ENCODE data around the gene AKTIP. TPM values are rescaled to one million over a fixed set of nuclear protein-coding genes. Genes with fewer than 3 reads are reported as not detected.

AKTIP gene
- total RNA-seq, 4 donors from 2014 or later: 30.2 to 55.5 (median 36.6) TPM

- Histone ChIP-seq H3K4me3 (no peak overlapping the region), H3K4me1 (no peaks in the 10 kb centered on the region), H3K9me3 (no peaks in the 10 kb centered on the region), H3K36me3 (peaks cover 99% of the 10 kb centered on the region), H3K27me3 (no peaks in the 10 kb centered on the region), H3K27ac (no peak overlapping the region)
- 90% methylated on average over 2 of the region's 2 CpGs for WGBS
- TF ChIP-seq, protein P1, sequence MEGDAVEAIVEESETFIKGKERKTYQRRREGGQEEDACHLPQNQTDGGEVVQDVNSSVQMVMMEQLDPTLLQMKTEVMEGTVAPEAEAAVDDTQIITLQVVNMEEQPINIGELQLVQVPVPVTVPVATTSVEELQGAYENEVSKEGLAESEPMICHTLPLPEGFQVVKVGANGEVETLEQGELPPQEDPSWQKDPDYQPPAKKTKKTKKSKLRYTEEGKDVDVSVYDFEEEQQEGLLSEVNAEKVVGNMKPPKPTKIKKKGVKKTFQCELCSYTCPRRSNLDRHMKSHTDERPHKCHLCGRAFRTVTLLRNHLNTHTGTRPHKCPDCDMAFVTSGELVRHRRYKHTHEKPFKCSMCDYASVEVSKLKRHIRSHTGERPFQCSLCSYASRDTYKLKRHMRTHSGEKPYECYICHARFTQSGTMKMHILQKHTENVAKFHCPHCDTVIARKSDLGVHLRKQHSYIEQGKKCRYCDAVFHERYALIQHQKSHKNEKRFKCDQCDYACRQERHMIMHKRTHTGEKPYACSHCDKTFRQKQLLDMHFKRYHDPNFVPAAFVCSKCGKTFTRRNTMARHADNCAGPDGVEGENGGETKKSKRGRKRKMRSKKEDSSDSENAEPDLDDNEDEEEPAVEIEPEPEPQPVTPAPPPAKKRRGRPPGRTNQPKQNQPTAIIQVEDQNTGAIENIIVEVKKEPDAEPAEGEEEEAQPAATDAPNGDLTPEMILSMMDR (IDR thresholded peaks at IDR 0.05): no peak
- no peak for TF ChIP-seq POLR2A (IDR thresholded peaks at IDR 0.05)
- TF ChIP-seq POLR2AphosphoS5 (IDR thresholded peaks at IDR 0.05): no peak
- no peak for TF ChIP-seq EP300 (IDR thresholded peaks at IDR 0.05)
- no peak for DNase-seq (ENCODE audit: low spot score in 2 of 2)
Measured at GRCh38 chr16:53456625-53457024, 46.4 kb downstream of the AKTIP start.

- no peaks in the 10 kb centered on the region for H3K9me3 ChIP-seq
- peaks cover 73% of the 10 kb centered on the region for H3K36me3 ChIP-seq
- H3K27ac ChIP-seq: no peak overlapping the region
- WGBS: 88% methylated on average over 5 of the region's 5 CpGs
- no peak for DNase-seq (ENCODE audit: low spot score in 2 of 2)
- no peaks in the 10 kb centered on the region for H3K4me1 ChIP-seq
- H3K27me3 ChIP-seq: no peaks in the 10 kb centered on the region
- TF ChIP-seq, protein P1 (IDR thresholded peaks at IDR 0.05): no peak
- TF ChIP-seq EP300 (IDR thresholded peaks at IDR 0.05) (no peak), POLR2AphosphoS5 (IDR thresholded peaks at IDR 0.05) (no peak), POLR2A (IDR thresholded peaks at IDR 0.05) (no peak)
- H3K4me3 ChIP-seq: no peak overlapping the region
Measured at GRCh38 chr16:53453928-53454327, 49.1 kb downstream of the AKTIP start.

- Histone ChIP-seq H3K36me3 (peaks cover 60% of the 10 kb centered on the region), H3K4me3 (no peak overlapping the region), H3K9me3 (no peaks in the 10 kb centered on the region), H3K4me1 (no peaks in the 10 kb centered on the region), H3K27me3 (no peaks in the 10 kb centered on the region), H3K27ac (no peak overlapping the region)
- TF ChIP-seq POLR2AphosphoS5 (IDR thresholded peaks at IDR 0.05): no peak
- TF ChIP-seq, protein P1 (IDR thresholded peaks at IDR 0.05): no peak
- TF ChIP-seq EP300 (IDR thresholded peaks at IDR 0.05): no peak
- TF ChIP-seq POLR2A (IDR thresholded peaks at IDR 0.05): no peak
- WGBS: 87% methylated on average over 4 of the region's 4 CpGs
- no peak for DNase-seq (ENCODE audit: low spot score in 2 of 2)
Measured at GRCh38 chr16:53449816-53450517, 53.0 kb downstream of the AKTIP start.

DNA sequence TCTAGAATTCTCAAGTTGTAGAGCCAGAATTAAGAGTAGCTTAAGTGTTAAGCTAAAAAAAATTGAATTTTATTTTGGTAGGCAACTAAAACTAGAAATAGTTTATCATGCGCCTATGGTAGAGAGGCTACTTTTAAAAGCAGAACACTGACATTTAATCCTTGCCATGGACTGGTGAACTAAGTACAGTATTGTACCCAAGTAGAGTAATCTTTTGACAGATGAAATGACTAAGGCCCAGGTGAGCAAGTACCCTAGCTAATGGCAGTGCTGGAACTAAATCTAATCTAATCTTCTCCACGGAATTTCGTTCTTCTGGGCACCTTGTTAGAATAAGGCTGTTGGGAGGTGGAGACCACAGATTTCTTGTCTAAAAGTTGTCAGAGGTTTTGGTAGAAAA, 56.9 kb downstream of the AKTIP start:
- peaks cover 53% of the 10 kb centered on the region for H3K36me3 ChIP-seq
- no peaks in the 10 kb centered on the region for H3K27me3 ChIP-seq
- H3K4me3 ChIP-seq: no peak overlapping the region
- no peak for TF ChIP-seq EP300 (IDR thresholded peaks at IDR 0.05)
- TF ChIP-seq POLR2A (IDR thresholded peaks at IDR 0.05): no peak
- TF ChIP-seq POLR2AphosphoS5 (IDR thresholded peaks at IDR 0.05): no peak
- TF ChIP-seq, protein P1 (IDR thresholded peaks at IDR 0.05): no peak
- no peak for DNase-seq (ENCODE audit: low spot score in 2 of 2)
- no peak overlapping the region for H3K27ac ChIP-seq
- 87% methylated on average over 3 of the region's 3 CpGs for WGBS
- no peaks in the 10 kb centered on the region for H3K4me1 ChIP-seq
- H3K9me3 ChIP-seq: no peaks in the 10 kb centered on the region

- Histone ChIP-seq H3K36me3 (peaks cover 56% of the 10 kb centered on the region), H3K27me3 (no peaks in the 10 kb centered on the region), H3K9me3 (no peaks in the 10 kb centered on the region), H3K27ac (no peak overlapping the region), H3K4me1 (no peaks in the 10 kb centered on the region), H3K4me3 (no peak overlapping the region)
- TF ChIP-seq POLR2A (IDR thresholded peaks at IDR 0.05) (no peak), POLR2AphosphoS5 (IDR thresholded peaks at IDR 0.05) (no peak), EP300 (IDR thresholded peaks at IDR 0.05) (no peak)
- TF ChIP-seq, protein P1 (IDR thresholded peaks at IDR 0.05): no peak
- DNase-seq (ENCODE audit: low spot score in 2 of 2): no peak
- WGBS: 97% methylated on average over 5 of the region's 5 CpGs
Measured at GRCh38 chr16:53445534-53445933, 57.5 kb downstream of the AKTIP start.

Other genes with a start within 250 kb of the AKTIP start
- gene RBL2, start 68.7 kb downstream of the AKTIP start, total RNA-seq: 100 to 1,000 TPM in 1 of 4 donors, 10 to 100 TPM in 3; 66.4 to 155 (median 71.9) TPM
- 1 to 10 TPM; 2.4 to 7.2 (median 3.8) TPM for gene RPGRIP1L, start 200.7 kb upstream of the AKTIP start, total RNA-seq
- 100 to 1,000 TPM in 1 of 4 donors, 10 to 100 TPM in 3; 64.4 to 116 (median 71.3) TPM for gene FTO, start 200.9 kb upstream of the AKTIP start, total RNA-seq

All from suprapubic skin (tissue), 4 donors.